Limb (tissue), 2 donors: ENCODE results near the gene DYNC1I1.
A peak's percentile ranks its signal among the peaks of the same experiment; 100 is the strongest.
"Not testable (repeated sequence)": the region's sequence is repeated elsewhere in the genome, so short reads cannot be mapped to it uniquely, and the experiment has no call there.

ENCODE experiments used
- DNase-seq, 2 donors: peaks; one replicate each; pipeline ENCODE4 v3.0.0-alpha.2; 2016; ENCODE audit errors: extremely low spot score in 2 of 2

The DYNC1I1 gene

DNA sequence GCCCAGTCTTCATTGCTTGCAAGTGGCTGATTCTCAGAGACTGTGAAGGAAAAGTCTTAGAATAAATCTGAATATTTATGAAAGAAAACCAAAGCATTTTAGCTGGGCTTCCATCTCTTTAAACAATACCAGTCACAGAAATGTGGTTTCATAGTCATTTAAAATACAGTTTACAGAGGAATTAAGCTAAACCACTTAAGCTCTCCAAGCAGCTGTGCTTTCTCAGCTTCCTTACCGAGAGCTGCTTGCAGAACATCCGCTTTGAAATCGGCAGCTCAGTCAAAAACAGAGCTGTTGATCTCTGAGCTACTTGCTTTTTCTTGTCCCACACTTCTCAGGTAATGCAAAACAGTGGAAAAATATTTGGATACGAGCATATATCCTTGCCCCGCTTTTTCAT lies 134.5 kb downstream of the DYNC1I1 start:
- no peak for DNase-seq

DNA sequence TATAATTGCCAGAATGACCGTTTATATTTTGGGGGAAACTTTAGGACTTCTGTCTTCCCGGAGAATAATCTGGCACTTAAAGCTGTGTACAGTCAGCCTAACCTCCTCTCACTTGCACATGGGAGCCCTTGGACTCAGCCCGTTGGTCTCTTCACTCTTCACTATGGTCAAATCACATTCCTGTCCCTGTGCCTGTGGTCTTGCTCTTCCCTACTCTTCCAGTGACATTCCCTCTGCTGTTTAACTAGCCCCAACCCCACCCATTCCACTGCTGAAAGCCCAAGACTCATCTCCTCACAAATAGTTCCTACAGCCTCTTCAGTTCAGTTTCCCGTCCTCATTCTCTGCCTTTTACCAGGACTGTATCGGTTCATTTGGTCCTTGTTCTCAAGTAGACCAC lies 135.0 kb downstream of the DYNC1I1 start:
- DNase-seq: no peak

DNA sequence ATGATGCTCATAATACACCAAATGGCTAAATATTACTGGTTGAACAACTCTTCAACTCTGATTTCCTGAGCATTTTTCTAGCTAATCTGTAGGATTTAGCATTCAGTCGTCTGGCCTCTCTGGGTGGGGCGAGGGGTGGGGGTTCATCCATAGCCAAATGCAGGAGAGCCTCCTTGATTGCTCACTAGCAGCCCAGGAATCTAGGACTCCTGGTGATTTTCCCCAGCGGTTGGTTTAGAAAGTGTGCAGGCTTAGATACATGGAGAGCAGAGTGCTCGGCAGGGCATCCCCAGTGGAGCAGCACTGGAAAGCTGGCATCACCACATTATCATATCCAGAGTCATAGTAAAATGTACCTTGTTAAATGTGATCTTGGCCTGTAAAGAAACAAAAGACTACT lies 136.1 kb downstream of the DYNC1I1 start:
- no peak for DNase-seq

GRCh38 chr7:95910341-95910740 lies 138.0 kb downstream of the DYNC1I1 start:
- DNase-seq: no peak

GRCh38 chr7:95915731-95916130 lies 143.4 kb downstream of the DYNC1I1 start:
- DNase-seq: no peak

- peak; percentile 74 to 88 for DNase-seq
Observed at GRCh38 chr7:95916573-95917297, 144.4 kb downstream of the DYNC1I1 start.

GRCh38 chr7:95917634-95918033 lies 145.3 kb downstream of the DYNC1I1 start:
- DNase-seq: no peak

DNA sequence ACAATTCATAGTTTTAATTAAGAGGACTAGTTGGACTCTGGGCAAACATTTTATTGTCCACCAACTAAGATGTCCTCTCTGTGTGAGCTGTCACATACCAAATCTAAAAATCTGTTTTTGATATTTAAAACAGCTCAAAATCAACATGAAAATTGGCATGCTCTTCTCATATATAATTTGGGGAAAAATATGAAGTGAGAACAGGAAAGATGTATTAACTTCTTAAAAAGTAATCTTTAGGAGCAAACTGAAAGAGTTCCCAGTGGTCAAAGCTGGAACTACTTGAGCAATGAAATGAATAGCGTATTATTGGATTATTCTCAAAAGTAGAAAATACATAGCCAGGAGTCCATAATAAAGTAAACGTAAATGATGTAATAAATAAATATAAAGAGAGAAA lies 147.2 kb downstream of the DYNC1I1 start:
- DNase-seq: no peak

DNA sequence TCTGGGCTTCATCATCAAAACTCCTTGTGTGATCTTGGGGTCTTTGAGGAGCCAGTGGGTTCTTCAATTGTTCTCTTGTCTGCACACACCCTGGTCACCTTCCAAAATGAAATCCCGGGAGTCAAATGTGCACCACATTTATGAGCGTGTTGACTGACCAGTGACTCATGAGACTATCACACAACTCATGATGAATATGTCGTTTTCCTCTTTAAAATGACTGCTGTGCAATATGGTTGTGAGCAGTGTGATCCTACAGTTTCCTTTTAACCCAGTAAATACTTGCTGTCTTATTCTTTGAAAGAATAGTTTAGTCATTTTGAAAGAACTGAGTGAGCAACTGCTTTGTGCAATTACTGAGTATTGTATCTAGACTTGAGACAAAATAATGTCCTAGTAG lies 149.2 kb downstream of the DYNC1I1 start:
- DNase-seq: no peak

DNA sequence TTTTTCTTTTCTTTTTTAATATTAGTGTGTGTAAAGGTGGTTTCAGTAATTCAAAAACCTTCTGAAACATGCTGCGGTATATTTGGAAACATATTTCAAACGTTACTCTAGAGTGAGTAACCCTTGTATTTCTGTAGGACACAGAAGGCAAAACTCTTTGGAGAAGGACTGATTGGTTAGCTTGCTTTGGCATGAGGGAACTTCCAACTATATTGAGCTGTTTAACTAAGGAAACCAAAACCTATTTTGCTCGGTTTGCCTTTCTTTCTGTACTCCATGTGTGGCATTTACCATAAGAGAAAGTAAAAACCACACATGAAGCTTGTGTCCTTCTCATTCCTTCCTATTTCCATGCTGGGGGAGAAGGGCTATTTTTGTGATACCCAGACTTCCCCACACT lies 149.8 kb downstream of the DYNC1I1 start:
- no peak for DNase-seq

GRCh38 chr7:95925236-95925635 lies 152.9 kb downstream of the DYNC1I1 start:
- DNase-seq: no peak

- no peak for DNase-seq
Observed at GRCh38 chr7:95925971-95926370, 153.6 kb downstream of the DYNC1I1 start.

DNA sequence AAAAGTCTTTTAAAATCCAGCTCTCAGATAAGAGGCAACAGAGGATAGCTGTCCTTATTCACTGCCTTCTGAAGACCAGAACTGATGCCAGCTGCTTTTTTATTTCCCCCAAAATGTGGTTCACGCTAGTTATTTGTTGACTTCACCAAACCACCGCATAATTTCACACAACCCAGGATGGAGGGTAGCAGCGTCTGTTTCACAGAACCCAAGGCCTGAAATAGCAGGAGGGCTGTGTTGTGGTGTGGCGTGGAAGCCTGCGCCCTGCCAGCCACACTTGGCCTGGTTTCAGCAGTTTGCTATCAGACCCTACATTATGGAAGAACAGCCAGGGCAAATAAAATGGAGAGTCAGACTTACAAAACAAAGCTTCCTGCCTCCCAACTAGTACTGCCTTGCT lies 155.4 kb downstream of the DYNC1I1 start:
- no peak for DNase-seq

- no peak for DNase-seq
Observed at GRCh38 chr7:95929710-95930280, 157.4 kb downstream of the DYNC1I1 start.

GRCh38 chr7:95931460-95932232 lies 159.3 kb downstream of the DYNC1I1 start:
- DNase-seq: no peak

DNA sequence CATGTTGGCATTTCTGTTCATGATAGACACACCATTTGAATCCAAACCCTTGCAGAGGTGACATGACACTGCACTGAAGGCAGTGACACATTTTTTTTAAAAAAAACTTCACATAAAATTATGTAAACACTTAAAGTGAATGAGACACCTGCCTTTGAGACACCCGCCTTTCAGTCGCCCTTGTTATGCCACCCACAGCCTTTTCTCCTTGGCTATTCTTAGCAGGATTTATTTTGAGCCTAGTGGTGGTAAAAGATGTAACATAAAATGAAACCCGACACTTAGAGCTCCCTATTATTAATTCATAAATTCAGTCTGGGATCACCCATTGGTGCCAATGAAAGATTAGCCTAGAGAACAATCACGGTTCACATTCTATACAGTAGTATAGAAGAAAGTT lies 161.3 kb downstream of the DYNC1I1 start:
- no peak for DNase-seq

GRCh38 chr7:95944867-95945266 lies 172.5 kb downstream of the DYNC1I1 start:
- not testable (repeated sequence) for DNase-seq

- no peak for DNase-seq
Observed at GRCh38 chr7:95950698-95951097, 178.3 kb downstream of the DYNC1I1 start.

DNA sequence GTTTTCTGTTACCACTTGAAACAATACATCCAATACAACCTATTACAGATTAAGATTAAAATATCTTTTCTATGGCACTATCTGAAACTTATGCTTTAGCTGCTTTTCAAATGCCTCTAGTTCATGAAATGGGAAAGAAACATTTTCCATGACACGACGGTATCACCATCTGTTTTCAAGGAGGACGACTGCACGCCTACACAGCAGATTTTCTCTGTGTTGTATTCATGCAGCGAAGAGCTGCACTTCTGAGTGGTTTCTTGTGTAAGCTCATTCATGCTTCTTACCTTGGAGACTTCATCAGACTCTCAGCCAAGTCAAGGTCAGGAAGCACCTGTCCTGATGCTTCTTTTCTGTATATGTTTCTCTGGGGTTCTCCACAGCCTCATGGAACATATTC lies 179.2 kb downstream of the DYNC1I1 start:
- no peak for DNase-seq

GRCh38 chr7:95951997-95952795 lies 179.8 kb downstream of the DYNC1I1 start:
- no peak for DNase-seq

DNA sequence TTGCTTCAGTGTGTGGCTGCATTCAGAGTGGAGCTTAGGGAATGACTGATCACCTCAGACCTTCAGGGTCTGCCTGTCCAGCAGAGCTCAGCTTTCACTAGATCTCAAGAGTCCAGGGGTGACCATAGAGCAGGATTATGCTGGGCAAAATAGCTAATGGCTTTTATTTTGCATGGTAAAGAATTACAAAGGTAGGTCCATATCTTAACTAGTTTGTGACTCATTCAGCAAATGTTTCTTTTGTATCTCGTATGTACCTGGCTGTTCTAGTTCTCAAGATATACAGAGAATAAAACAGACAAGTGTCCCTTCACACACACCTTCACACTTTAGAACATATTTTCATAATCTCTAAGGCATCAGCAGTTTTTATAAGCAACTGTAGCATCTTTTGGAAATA lies 180.5 kb downstream of the DYNC1I1 start:
- DNase-seq: no peak

DNA sequence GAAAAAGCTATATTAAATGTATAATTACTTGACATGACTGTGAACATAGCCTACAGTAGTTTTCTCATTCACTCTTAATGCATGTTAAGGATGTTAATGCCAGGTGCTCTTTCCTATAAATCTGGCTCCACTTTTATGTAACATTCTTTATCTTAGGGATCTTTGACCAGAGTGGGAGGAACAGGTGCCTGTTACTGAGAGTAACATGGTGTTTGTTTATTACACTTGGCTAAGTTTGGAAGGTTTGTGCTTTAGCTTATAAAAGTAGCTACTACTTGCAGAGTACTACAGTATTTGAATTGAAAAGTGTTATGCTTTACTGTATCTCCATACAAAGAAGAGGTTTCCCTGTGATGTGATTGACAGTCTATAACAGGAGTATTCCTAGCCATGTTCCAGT lies 183.4 kb downstream of the DYNC1I1 start:
- DNase-seq: no peak
